Mammary epithelial cell (primary cell): ENCODE data around the gene CASZ1.

Experiments used
- CTCF ChIP-seq, 2 donors: IDR thresholded peaks in 1 of 2; conservative IDR thresholded peaks in 1 of 2; 2 replicates each; pipeline ENCODE4 v1.5.1; 2011 to 2012; ENCODE audit warnings: inconsistent platforms in 2 of 2, low read length in 2 of 2, mild to moderate bottlenecking in 2 of 2, control low read depth in 1 of 2, low read depth in 1 of 2; ENCODE audit not compliant: insufficient read depth in 1 of 2; ENCODE audit errors: extremely low read depth in 1 of 2
- EZH2 ChIP-seq: IDR thresholded peaks from 2 replicates; pipeline ENCODE4 v1.6.1; 2012; ENCODE audit warnings: low read length, inconsistent platforms, borderline replicate concordance

GRCh38 chr1:10740123-10740522 is 56.3 kb downstream of the CASZ1 start:
- TF ChIP-seq EZH2 (no peak), CTCF (conservative IDR thresholded peaks at IDR 0.05 in 1 of 2, IDR thresholded peaks at IDR 0.05 in 1 of 2; ENCODE audit: extremely low read depth in 1 of 2, insufficient read depth in 1 of 2, low read depth in 1 of 2, low read length in 2 of 2) (no peak)
